Memory B cell (primary cell): ENCODE measurements around the gene OR4Q2.
"Not testable (repeated sequence)": the region's sequence is repeated elsewhere in the genome, so short reads cannot be mapped to it uniquely, and the experiment has no call there.

Source experiments
- ATAC-seq: fragments of 150-1000 bp; cut with Tn5 transposase; 2 replicates; pipeline ENCODE4 v1.10.0; 2021; ENCODE audit warnings: low read depth, mild to moderate bottlenecking, moderate library complexity
- DNase-seq, 2 donors: peaks; one replicate each; pipeline ENCODE4 v3.0.0; 2022; ENCODE audit warnings: low spot score in 2 of 2
- H3K27ac Mint-ChIP-seq: one replicate; pipeline ENCODE4 v1.8.0; 2022; ENCODE audit warnings: mild to moderate bottlenecking, moderate library complexity, mixed read lengths
- H3K27me3 Mint-ChIP-seq: one replicate; pipeline ENCODE4 v1.8.0; 2022; ENCODE audit warnings: mixed read lengths
- H3K36me3 Mint-ChIP-seq: one replicate; pipeline ENCODE4 v1.8.0; 2022; ENCODE audit warnings: mild to moderate bottlenecking, mixed read lengths
- H3K4me1 Mint-ChIP-seq: one replicate; pipeline ENCODE4 v1.8.0; 2022; ENCODE audit warnings: mixed read lengths
- H3K4me3 Mint-ChIP-seq: one replicate; pipeline ENCODE4 v1.8.0; 2022; ENCODE audit warnings: mild to moderate bottlenecking, moderate library complexity, mixed read lengths
- H3K9me3 Mint-ChIP-seq: one replicate; pipeline ENCODE4 v1.8.0; 2022; ENCODE audit warnings: mixed read lengths

OR4Q2 gene

GRCh38 chr14:20001863-20002262 is at the start of gene OR4Q2:
Gene OR4Q2 (plus strand): TSS chr14:20002163.
- peaks cover 2% of the 10 kb centered on the region for H3K27me3 Mint-ChIP-seq
- ATAC-seq = no peak
- H3K4me3 Mint-ChIP-seq = no peak within 1 kb of the TSS
- no peaks in the 10 kb centered on the region for H3K4me1 Mint-ChIP-seq
- no peaks in the 10 kb centered on the region for H3K36me3 Mint-ChIP-seq
- H3K27ac Mint-ChIP-seq = no peak within 1 kb of the TSS
- no peak for DNase-seq
- no peaks in the 10 kb centered on the region for H3K9me3 Mint-ChIP-seq

- not testable (repeated sequence) for H3K4me3 Mint-ChIP-seq, H3K9me3 Mint-ChIP-seq, H3K27ac Mint-ChIP-seq, H3K36me3 Mint-ChIP-seq, H3K27me3 Mint-ChIP-seq, H3K4me1 Mint-ChIP-seq, DNase-seq, ATAC-seq
Observed at GRCh38 chr14:19969735-19970134, 32.2 kb upstream of the OR4Q2 start.

GRCh38 chr14:19974844-19975243 is 27.1 kb upstream of the OR4Q2 start:
- Mint-ChIP-seq H3K4me1 (no peaks in the 10 kb centered on the region), H3K27ac (no peak overlapping the region), H3K36me3 (no peaks in the 10 kb centered on the region), H3K4me3 (no peak overlapping the region), H3K9me3 (peaks cover 4% of the 10 kb centered on the region), H3K27me3 (no peaks in the 10 kb centered on the region)
- DNase-seq (no peak), ATAC-seq (no peak)

- H3K4me3 Mint-ChIP-seq = no peak within 1 kb of the TSS
- ATAC-seq (no peak), DNase-seq (no peak)
- no peaks in the 10 kb centered on the region for H3K27me3 Mint-ChIP-seq
- no peaks in the 10 kb centered on the region for H3K4me1 Mint-ChIP-seq
- H3K9me3 Mint-ChIP-seq = peaks cover 4% of the 10 kb centered on the region
- no peaks in the 10 kb centered on the region for H3K36me3 Mint-ChIP-seq
- no peak within 1 kb of the TSS for H3K27ac Mint-ChIP-seq
Observed at GRCh38 chr14:19975291-19975690, 26.7 kb upstream of the OR4Q2 start, which contains the start of gene OR4K15. Gene OR4K15 (plus strand): TSS chr14:19975591. CDS start chr14:19975591, 0 bp downstream.

GRCh38 chr14:19993438-19993837 is 8.5 kb upstream of the OR4Q2 start:
- Mint-ChIP-seq H3K4me1 (no peaks in the 10 kb centered on the region), H3K27ac (no peak overlapping the region), H3K27me3 (no peaks in the 10 kb centered on the region), H3K9me3 (peaks cover 14% of the 10 kb centered on the region), H3K4me3 (no peak overlapping the region), H3K36me3 (no peaks in the 10 kb centered on the region)
- DNase-seq (no peak), ATAC-seq (no peak)

- Mint-ChIP-seq H3K27me3 (peaks cover 2% of the 10 kb centered on the region), H3K27ac (no peak overlapping the region), H3K4me1 (no peaks in the 10 kb centered on the region), H3K9me3 (no peaks in the 10 kb centered on the region), H3K4me3 (no peak overlapping the region), H3K36me3 (no peaks in the 10 kb centered on the region)
- DNase-seq (no peak), ATAC-seq (no peak)
Observed at GRCh38 chr14:20002319-20002718, 356 bp downstream of the OR4Q2 start.

GRCh38 chr14:20008156-20008555 is 6.2 kb downstream of the OR4Q2 start:
- Mint-ChIP-seq H3K4me3 (no peak overlapping the region), H3K4me1 (no peaks in the 10 kb centered on the region), H3K27me3 (no peaks in the 10 kb centered on the region), H3K9me3 (peaks cover 6% of the 10 kb centered on the region), H3K27ac (no peak overlapping the region), H3K36me3 (peaks cover 1% of the 10 kb centered on the region)
- ATAC-seq (no peak), DNase-seq (no peak)

- no peak for DNase-seq
- no peaks in the 10 kb centered on the region for H3K36me3 Mint-ChIP-seq
- ATAC-seq = no peak
- no peak within 1 kb of the TSS for H3K4me3 Mint-ChIP-seq
- peaks cover 1% of the 10 kb centered on the region for H3K27me3 Mint-ChIP-seq
- H3K9me3 Mint-ChIP-seq = peaks cover 9% of the 10 kb centered on the region
- no peak within 1 kb of the TSS for H3K27ac Mint-ChIP-seq
- no peaks in the 10 kb centered on the region for H3K4me1 Mint-ChIP-seq
Observed at GRCh38 chr14:20019257-20019865, 17.4 kb downstream of the OR4Q2 start, which contains the start of gene OR4K14. Gene OR4K14 (minus strand): TSS chr14:20019307. CDS start chr14:20015193, 4,114 bp downstream.

GRCh38 chr14:20031058-20031457 is 29.1 kb downstream of the OR4Q2 start:
- Mint-ChIP-seq H3K4me3 (no peak overlapping the region), H3K36me3 (no peaks in the 10 kb centered on the region), H3K27ac (no peak overlapping the region), H3K27me3 (no peaks in the 10 kb centered on the region), H3K4me1 (no peaks in the 10 kb centered on the region), H3K9me3 (peaks cover 2% of the 10 kb centered on the region)
- ATAC-seq (no peak), DNase-seq (no peak)

- no peak for DNase-seq
- Mint-ChIP-seq H3K4me3 (no peak overlapping the region), H3K4me1 (no peaks in the 10 kb centered on the region), H3K36me3 (no peaks in the 10 kb centered on the region), H3K9me3 (peaks cover 2% of the 10 kb centered on the region), H3K27ac (no peak overlapping the region), H3K27me3 (no peaks in the 10 kb centered on the region)
- ATAC-seq = no peak
Observed at GRCh38 chr14:20035449-20035848, 33.5 kb downstream of the OR4Q2 start.

GRCh38 chr14:20035938-20036337 is 34.0 kb downstream of the OR4Q2 start, which contains the start of gene OR4K13:
Gene OR4K13 (minus strand): TSS chr14:20036038. CDS start chr14:20034758, 1,280 bp downstream.
- H3K27ac Mint-ChIP-seq = no peak within 1 kb of the TSS
- ATAC-seq (no peak), DNase-seq (no peak)
- H3K36me3 Mint-ChIP-seq = no peaks in the 10 kb centered on the region
- H3K9me3 Mint-ChIP-seq = peaks cover 2% of the 10 kb centered on the region
- H3K4me3 Mint-ChIP-seq = no peak within 1 kb of the TSS
- no peaks in the 10 kb centered on the region for H3K4me1 Mint-ChIP-seq
- no peaks in the 10 kb centered on the region for H3K27me3 Mint-ChIP-seq

GRCh38 chr14:20044243-20044642 is 42.3 kb downstream of the OR4Q2 start:
- H3K4me3 Mint-ChIP-seq = no peak overlapping the region
- H3K36me3 Mint-ChIP-seq = no peaks in the 10 kb centered on the region
- H3K9me3 Mint-ChIP-seq = no peaks in the 10 kb centered on the region
- DNase-seq (no peak), ATAC-seq (no peak)
- H3K27me3 Mint-ChIP-seq = peaks cover 1% of the 10 kb centered on the region
- H3K27ac Mint-ChIP-seq = no peak overlapping the region
- no peaks in the 10 kb centered on the region for H3K4me1 Mint-ChIP-seq

- Mint-ChIP-seq H3K9me3 (no peaks in the 10 kb centered on the region), H3K27me3 (peaks cover 2% of the 10 kb centered on the region), H3K27ac (no peak overlapping the region), H3K4me1 (no peaks in the 10 kb centered on the region), H3K36me3 (no peaks in the 10 kb centered on the region), H3K4me3 (no peak overlapping the region)
- no peak for ATAC-seq
- no peak for DNase-seq
Observed at GRCh38 chr14:20048202-20048601, 46.2 kb downstream of the OR4Q2 start.
